NCI-H2029 (cell line): ENCODE data around the gene KCND1.
"Not testable (repeated sequence)": the region's sequence is repeated elsewhere in the genome, so short reads cannot be mapped to it uniquely, and the experiment has no call there.

Experiments
- DNase-seq: peaks from one replicate; lab custom pipeline; 2025; lab: John Stamatoyannopoulos, UW

The KCND1 gene

GRCh38 chrX:48971249-48972219, at the start of gene KCND1:
TSS of gene KCND1 (minus strand) at chrX:48971844. CDS start at chrX:48970271, 1,573 bp downstream.
- DNase-seq, result no peak

GRCh38 chrX:49019599-49020249, 48.1 kb upstream of the KCND1 start:
- no peak for DNase-seq

DNA sequence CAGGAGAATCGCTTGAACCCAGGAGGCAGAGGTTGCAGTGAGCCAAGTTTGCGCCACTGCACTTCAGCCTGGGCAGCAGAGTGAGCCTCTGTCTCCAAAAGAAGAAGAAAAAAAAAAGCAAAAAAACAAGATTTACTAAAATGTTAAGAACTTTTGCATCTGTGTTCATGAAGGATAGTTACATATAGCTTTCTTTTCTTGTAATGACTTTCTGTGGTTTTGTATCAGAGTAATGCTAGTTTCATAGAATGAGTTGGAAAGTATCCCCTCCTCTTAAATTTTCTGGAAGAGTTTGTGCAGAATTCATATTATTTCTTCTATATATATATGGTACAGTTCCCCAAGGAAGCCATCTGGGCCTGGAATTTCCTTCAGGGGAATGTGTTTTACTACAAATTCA, 47.4 kb upstream of the KCND1 start:
- DNase-seq, result no peak

- DNase-seq, result no peak
These were observed 32.1 kb upstream of the KCND1 start for GRCh38 chrX:49003696-49004095.

- peak; percentile 84 for DNase-seq
These were observed 30.7 kb upstream of the KCND1 start, which contains the start of gene GRIPAP1 for GRCh38 chrX:49002091-49002935. TSS of gene GRIPAP1 (minus strand) at chrX:49002264. CDS start at chrX:49002229, 35 bp downstream.

DNA sequence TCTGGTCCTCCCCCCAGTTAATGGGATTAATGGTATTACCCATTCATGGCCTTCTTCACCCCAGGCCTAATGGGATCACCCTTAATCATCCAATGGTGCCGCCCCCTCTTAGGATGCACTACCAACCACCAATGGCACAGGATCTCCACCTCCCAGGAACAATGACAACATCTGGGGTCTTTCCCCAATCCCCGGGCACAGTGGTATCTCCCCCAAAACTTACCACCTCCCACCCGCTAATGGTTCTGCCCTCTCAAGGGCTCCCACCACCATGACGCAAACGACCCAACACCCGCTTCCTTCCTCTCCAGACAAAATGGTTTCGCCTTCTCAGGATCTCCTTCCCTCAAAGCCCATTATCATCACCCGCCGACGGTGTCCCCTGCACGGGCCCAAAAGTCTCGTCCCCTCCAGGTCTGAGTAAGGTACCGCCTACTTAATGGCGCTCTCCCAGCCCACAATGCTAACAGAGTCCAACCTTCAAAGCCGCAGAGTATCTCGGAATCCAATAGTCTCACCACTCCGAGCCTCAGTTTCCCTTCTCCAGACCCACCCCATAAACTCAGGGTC, 30.0 kb upstream of the KCND1 start:
- peak; percentile 15 for DNase-seq

DNA sequence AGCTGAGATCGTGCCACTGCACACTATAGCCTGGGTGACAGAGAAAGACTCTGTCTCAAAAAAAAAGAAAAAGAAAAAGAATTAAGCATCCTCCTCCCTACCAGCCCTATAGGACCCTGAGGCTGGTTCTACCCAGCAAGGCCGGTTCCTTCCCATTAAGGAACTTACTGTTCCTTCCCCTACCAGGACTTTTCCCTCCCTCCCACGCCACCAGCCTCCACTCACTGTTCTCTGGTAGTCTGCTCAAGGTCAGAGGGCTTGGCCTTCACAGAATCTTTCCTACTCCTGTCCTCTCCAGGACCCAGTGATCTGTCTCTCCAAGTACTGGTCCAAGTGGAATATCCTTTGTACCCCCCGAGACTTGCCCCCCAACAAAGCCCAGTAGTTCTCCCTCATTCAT, 29.0 kb upstream of the KCND1 start:
- no peak for DNase-seq

DNA sequence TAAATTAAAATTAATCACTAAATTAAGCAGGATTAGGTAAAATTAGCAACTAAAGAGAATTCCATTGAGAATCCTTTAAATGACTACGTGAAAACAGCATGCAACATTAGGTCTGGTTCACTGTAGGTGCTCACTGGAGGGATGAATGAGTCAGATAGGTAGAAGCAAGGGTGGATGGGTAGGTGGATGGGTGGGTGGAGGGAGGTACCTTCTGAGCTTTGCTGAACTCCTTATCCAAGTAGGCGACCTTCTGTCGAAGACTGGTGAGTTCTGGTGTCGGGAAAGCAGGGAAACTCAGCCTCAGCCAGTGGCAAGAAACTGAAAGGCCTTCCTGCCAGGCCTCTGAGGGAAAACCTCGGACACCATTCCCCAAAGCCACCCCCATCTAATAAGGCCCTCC, 27.4 kb upstream of the KCND1 start:
- DNase-seq, result no peak

- DNase-seq, result no peak
These were observed 26.7 kb upstream of the KCND1 start for GRCh38 chrX:48998391-48998790.

DNA sequence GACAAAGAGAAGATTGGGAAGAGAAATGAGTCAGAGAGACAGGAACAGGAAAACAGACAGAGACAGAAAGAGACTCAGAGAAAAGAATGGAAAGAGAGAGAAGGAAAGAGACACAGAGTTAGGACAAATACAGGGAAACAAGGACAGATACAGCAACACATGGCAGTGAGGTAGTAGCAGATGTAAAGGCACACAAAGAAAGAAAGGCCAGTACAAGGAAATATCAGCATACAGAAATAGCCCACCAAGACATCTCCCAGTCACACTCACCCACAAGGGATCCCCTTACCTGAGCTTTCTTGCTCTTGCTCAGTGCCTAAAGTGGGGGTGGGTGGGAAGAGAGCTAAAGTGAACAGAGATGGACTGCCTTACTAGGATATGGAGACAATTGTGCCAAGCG, 26.2 kb upstream of the KCND1 start:
- DNase-seq, result no peak

GRCh38 chrX:48997455-48997854, 25.8 kb upstream of the KCND1 start:
- DNase-seq, result no peak

DNA sequence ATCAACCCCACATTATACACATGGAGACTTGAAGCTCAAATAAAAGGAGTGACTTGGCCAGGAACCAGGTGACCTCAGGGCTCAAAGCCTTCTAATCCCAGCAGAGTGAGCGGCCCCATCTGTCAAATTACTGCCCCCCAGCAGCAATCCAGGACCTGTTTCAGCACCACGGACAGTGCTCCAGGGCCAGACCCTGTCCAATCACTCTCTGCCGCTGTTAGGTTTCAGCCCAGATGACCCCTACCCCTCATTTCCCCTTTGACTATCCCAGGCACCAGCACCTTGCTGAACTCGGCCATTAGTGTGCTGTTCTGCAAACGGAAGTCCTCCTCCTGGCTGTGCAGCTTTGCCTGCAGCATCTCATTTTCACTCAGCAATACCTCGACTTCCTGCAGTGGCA, 25.3 kb upstream of the KCND1 start:
- no peak for DNase-seq

- DNase-seq, result no peak
These were observed 20.7 kb upstream of the KCND1 start for GRCh38 chrX:48992341-48992740.

DNA sequence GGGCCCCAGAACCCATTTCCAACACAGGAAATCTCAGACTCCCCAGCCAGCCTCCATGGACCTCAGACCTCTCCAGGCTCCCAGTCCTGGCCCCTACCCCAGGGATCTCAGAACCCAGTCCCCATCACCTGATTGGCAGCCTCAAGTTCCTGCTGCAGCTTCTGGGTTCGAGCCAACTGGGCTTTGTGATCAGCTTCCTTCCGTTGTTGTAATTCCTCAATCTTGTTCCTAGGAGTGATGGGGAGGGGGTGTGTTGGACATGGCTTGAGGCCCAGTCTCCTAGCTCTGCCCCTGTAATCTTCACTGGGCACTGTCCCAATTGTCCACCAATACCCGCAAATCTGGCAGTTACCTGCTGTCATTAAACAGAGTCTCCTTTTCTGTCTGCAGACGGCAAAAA, 17.8 kb upstream of the KCND1 start:
- no peak for DNase-seq

GRCh38 chrX:48983896-48984295, 12.3 kb upstream of the KCND1 start:
- no peak for DNase-seq

DNA sequence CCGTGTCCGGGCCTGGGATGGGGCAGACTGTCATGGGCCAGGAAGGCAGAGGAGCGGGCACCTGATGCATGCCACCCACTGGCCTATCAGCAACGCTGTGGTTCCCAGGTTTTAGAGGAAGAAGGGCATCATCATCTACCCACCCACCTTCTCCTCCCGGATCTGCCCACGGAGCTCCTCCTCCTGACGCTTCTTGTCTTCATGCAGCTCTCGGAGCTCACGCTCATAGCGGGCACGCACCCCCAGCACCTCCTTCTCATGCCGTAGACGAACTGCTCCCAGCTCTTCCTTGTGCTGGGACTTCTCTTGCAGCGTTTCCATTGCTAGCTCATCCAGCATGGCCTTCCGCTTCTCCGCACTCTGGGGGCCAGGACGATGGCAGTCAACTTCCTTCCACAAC, 11.4 kb upstream of the KCND1 start:
- DNase-seq, result no peak

- DNase-seq, result no peak
These were observed 9.5 kb upstream of the KCND1 start for GRCh38 chrX:48981178-48981577.

- DNase-seq, result not testable (repeated sequence)
These were observed 8.7 kb upstream of the KCND1 start for GRCh38 chrX:48980341-48980740.

DNA sequence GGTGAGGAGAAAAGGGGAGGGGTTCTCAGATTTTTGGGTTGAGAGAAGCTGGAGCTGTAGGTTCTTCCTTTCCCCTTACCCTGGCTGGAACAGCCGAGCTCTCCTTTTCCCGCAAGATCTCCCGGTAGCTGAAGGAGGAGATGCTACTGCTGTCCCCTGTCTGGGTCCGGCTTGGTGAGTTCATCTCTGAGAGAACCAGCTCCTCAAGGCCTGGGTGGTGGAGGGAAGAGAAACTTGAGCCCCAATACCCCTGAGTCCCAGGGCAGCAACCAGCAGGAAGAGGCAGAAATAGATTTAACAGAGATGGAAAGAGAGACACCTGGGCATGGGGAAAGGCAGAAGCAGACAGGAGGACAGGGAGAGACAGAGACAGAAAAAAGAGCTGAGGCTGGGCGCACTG, 6.6 kb upstream of the KCND1 start:
- no peak for DNase-seq

- no peak for DNase-seq
These were observed 4.4 kb upstream of the KCND1 start for GRCh38 chrX:48976086-48976485.

DNA sequence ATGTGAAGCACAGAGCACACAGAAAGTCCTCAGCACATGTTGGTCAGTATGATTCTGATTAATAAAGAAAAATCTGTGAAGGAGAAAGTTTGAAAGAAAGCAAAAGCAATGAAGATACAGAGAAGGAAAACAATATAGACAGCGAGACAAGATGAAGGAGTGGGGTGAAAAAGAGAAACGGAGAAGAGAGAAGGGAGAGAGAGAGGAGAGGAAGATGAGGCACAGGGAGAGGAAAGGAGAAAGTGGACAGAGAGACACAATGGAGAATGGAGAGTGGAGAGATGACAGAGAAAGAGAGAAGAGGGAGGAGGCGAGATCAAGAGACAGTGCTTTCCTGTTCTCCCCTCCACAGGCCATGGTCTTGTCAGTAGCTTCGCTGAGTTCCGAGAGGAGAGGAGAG, 3.9 kb upstream of the KCND1 start:
- no peak for DNase-seq

GRCh38 chrX:48975041-48975440, 3.4 kb upstream of the KCND1 start:
- no peak for DNase-seq
